Glutamatergic neuron (in vitro differentiated cells): Measurements from ENCODE around the gene TRPM1. TPM values are rescaled to one million over a fixed set of nuclear protein-coding genes. Genes with fewer than 3 reads are reported as not detected.
"Not testable (repeated sequence)": the region's sequence is repeated elsewhere in the genome, so short reads cannot be mapped to it uniquely, and the experiment has no call there.

ENCODE experiments used
- DNase-seq: peaks from one replicate; pipeline ENCODE4 v3.0.0; 2022
- H3K27ac Mint-ChIP-seq: one replicate; pipeline ENCODE4 v1.8.0; 2020; ENCODE audit warnings: mild to moderate bottlenecking, mixed read lengths, inconsistent platforms; ENCODE audit not compliant: unreplicated experiment
- H3K27me3 Mint-ChIP-seq: one replicate; pipeline ENCODE4 v1.8.0; 2020; ENCODE audit warnings: mild to moderate bottlenecking, moderate library complexity, mixed read lengths, inconsistent platforms; ENCODE audit not compliant: unreplicated experiment
- H3K36me3 Mint-ChIP-seq: one replicate; pipeline ENCODE4 v1.8.0; 2020; ENCODE audit warnings: mild to moderate bottlenecking, mixed read lengths, inconsistent platforms; ENCODE audit not compliant: unreplicated experiment
- H3K4me1 Mint-ChIP-seq: one replicate; pipeline ENCODE4 v1.8.0; 2020; ENCODE audit warnings: mild to moderate bottlenecking, low read depth, mixed read lengths, inconsistent platforms; ENCODE audit not compliant: unreplicated experiment
- H3K4me3 Mint-ChIP-seq: one replicate; pipeline ENCODE4 v1.8.0; 2020; ENCODE audit warnings: mild to moderate bottlenecking, mixed read lengths, inconsistent platforms; ENCODE audit not compliant: unreplicated experiment
- H3K9me3 Mint-ChIP-seq: one replicate; pipeline ENCODE4 v1.8.0; 2020; ENCODE audit warnings: mild to moderate bottlenecking, moderate library complexity, mixed read lengths, inconsistent platforms; ENCODE audit not compliant: unreplicated experiment
- CTCF ChIP-seq: fragments of 200-600 bp; sonication (generic); IDR thresholded peaks from one replicate; pipeline ENCODE4 v1.5.0; 2021; ENCODE audit not compliant: partially characterized antibody, unreplicated experiment
- total RNA-seq: library from RNA; stranded (reverse); fragmentation: NEBNext Ultra II Directional; extraction: Animal tissue kit (Norgen Biotek cat#: 25700); gene quantifications from one replicate; pipeline ENCODE4 v1.2.1, GENCODE V29; 2021; ENCODE audit not compliant: unreplicated experiment

The TRPM1 gene
- total RNA-seq, 1 donor from 2014 or later: not detected

GRCh38 chr15:31090766-31091165, 10.8 kb downstream of the TRPM1 start:
- peaks cover 2% of the 10 kb centered on the region for H3K9me3 Mint-ChIP-seq
- no peak for TF ChIP-seq CTCF
- H3K27me3 Mint-ChIP-seq: peaks cover 2% of the 10 kb centered on the region
- H3K36me3 Mint-ChIP-seq: no peaks in the 10 kb centered on the region
- no peaks in the 10 kb centered on the region for H3K4me1 Mint-ChIP-seq
- H3K4me3 Mint-ChIP-seq: no peak overlapping the region
- no peak overlapping the region for H3K27ac Mint-ChIP-seq
- no peak for DNase-seq

- no peak overlapping the region for H3K27ac Mint-ChIP-seq
- DNase-seq: no peak
- no peaks in the 10 kb centered on the region for H3K36me3 Mint-ChIP-seq
- H3K4me1 Mint-ChIP-seq: no peaks in the 10 kb centered on the region
- no peak overlapping the region for H3K4me3 Mint-ChIP-seq
- H3K27me3 Mint-ChIP-seq: peaks cover 2% of the 10 kb centered on the region
- H3K9me3 Mint-ChIP-seq: peaks cover 4% of the 10 kb centered on the region
- TF ChIP-seq CTCF: no peak
Measured at GRCh38 chr15:31089368-31090047, 12.0 kb downstream of the TRPM1 start.

GRCh38 chr15:31088672-31089367, 12.7 kb downstream of the TRPM1 start:
- no peak overlapping the region for H3K4me3 Mint-ChIP-seq
- DNase-seq: no peak
- no peak overlapping the region for H3K27ac Mint-ChIP-seq
- no peaks in the 10 kb centered on the region for H3K4me1 Mint-ChIP-seq
- peaks cover 2% of the 10 kb centered on the region for H3K27me3 Mint-ChIP-seq
- H3K36me3 Mint-ChIP-seq: no peaks in the 10 kb centered on the region
- H3K9me3 Mint-ChIP-seq: peaks cover 4% of the 10 kb centered on the region
- no peak for TF ChIP-seq CTCF

GRCh38 chr15:31088041-31088440, 13.5 kb downstream of the TRPM1 start:
- not testable (repeated sequence) for H3K27ac Mint-ChIP-seq, H3K4me1 Mint-ChIP-seq, H3K27me3 Mint-ChIP-seq, DNase-seq, H3K9me3 Mint-ChIP-seq, H3K4me3 Mint-ChIP-seq, H3K36me3 Mint-ChIP-seq

- Mint-ChIP-seq H3K36me3 (no peaks in the 10 kb centered on the region), H3K27ac (no peak overlapping the region), H3K27me3 (peaks cover 2% of the 10 kb centered on the region), H3K4me1 (no peaks in the 10 kb centered on the region), H3K4me3 (no peak overlapping the region), H3K9me3 (peaks cover 5% of the 10 kb centered on the region)
- TF ChIP-seq CTCF: no peak
- DNase-seq: no peak
Measured at GRCh38 chr15:31086344-31086743, 15.2 kb downstream of the TRPM1 start.
